Activated CD4-positive, alpha-beta T cell treated with anti-CD3 and anti-CD28 coated beads, Interleukin-2, Interleukin-6, amounts not matched to agents 100 ng/mL and 50 ng/mL, durations not matched to agents 16 hours and 8 hours (primary cell): Measurements from ENCODE around the gene SLIT1.

Source experiments
- DNase-seq: peaks from one replicate; pipeline ENCODE4 v3.0.0-alpha.2; 2020

The SLIT1 gene

GRCh38 chr10:96996275-96996965 is 189.3 kb downstream of the SLIT1 start:
- no peak for DNase-seq

DNA sequence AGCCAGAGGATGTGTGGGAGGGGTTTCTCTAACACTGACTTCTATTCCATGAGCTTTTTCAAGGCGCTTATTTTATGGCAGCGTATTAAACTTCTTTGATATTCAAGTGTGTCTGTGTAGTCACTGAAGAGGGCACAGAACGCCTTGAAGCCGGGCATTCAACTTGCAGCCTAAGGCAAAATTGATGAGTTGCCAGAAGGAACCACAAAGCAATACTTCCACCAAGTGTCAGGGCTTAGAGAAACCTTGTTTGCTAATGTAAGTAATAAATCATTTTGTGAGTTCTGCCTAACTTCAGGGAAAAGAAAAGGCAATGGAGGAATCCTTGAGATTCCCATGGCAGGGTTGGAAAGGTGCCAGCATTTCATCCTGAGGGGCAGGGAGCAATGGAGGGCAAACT is 189.9 kb downstream of the SLIT1 start:
- no peak for DNase-seq

DNA sequence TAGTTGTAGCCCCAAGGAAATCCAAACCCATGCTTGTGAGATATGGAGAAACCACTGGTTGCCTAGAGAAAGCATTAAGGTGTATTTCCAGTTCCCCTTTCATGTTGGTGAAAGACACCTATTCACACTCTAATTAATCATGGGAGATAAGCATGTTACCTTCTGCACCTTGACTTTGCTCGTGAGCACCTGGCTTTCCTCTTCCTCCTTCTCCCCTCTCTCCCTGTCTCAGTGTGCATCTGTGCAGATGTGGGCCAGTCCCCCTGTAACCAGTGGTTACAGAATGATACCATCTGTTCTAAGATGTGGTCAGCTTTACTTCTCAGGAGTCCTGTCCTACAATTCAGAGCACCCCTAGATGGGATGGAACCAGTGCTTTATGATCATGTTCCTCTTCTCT is 193.0 kb downstream of the SLIT1 start:
- no peak for DNase-seq

DNA sequence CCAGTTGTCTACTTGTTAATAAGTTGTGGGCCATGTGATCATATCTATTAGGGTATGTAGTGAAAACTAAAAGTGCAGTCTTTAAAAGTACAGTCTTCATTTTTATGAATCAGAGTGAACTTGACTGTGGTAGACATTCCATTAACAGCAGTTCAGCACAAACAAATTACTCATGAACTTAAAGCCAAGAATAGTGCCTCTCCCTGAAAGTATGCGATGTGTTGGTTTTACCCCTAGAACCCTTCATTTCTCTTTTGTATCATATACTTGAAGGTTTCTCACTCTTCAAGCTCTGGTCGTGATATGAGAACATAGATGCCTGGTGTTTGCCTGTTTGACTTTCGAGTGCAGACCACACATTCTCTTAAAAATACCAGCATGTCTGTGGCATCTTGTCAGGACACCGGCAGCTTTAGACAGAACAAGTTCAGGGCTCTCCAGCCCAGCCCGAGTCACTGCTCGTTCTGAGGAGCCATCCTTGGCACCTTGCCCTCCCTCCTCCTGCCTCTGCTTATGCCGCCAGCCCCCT is 194.4 kb downstream of the SLIT1 start:
- peak; percentile 15 for DNase-seq

- DNase-seq: no peak
Measured at GRCh38 chr10:96988426-96988825, 197.3 kb downstream of the SLIT1 start.

DNA sequence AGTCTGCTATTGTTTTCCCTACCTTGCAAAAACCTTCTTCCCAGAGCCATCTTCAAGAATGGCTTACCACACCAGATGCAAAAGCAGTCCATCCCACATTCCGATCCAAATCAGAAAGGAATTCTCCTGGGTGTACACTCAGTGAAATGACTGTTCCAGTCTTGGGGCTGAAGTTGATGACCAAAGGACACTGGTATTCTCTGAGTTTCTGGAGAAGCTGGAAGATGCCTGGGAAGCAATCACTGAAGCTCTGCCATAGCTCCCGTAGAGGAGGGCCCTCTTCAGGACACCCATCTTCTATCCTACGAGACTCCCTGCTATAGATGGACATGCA is 197.9 kb downstream of the SLIT1 start:
- no peak for DNase-seq

GRCh38 chr10:96987141-96987841 is 198.5 kb downstream of the SLIT1 start:
- no peak for DNase-seq

- DNase-seq: no peak
Measured at GRCh38 chr10:96986200-96986856, 199.4 kb downstream of the SLIT1 start.

DNA sequence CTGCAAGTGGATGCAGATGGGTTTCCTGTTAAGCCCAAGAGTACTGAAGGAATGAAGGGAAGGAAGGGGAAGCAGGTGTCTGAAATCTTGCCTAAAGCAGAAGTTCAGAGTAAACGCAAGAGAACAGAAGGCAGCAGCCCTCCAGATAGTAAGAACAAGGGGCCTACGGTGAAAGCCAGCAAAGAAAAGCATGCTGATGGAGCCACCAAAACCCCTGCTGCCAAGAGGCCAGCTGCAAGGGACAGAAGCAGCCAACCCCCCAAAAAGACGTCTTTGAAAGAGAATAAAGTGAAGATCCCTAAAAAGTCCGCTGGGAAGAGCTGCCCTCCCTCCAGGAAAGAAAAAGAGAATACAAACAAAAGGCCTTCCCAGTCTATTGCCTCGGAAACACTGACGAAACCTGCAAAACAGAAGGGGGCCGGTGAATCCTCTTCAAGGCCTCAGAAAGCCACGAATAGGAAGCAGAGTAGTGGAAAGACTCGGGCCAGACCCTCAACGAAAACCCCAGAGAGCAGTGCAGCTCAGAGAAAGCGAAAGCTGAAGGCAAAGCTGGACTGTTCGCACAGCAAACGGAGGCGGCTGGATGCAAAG is 201.1 kb downstream of the SLIT1 start:
- no peak for DNase-seq

DNA sequence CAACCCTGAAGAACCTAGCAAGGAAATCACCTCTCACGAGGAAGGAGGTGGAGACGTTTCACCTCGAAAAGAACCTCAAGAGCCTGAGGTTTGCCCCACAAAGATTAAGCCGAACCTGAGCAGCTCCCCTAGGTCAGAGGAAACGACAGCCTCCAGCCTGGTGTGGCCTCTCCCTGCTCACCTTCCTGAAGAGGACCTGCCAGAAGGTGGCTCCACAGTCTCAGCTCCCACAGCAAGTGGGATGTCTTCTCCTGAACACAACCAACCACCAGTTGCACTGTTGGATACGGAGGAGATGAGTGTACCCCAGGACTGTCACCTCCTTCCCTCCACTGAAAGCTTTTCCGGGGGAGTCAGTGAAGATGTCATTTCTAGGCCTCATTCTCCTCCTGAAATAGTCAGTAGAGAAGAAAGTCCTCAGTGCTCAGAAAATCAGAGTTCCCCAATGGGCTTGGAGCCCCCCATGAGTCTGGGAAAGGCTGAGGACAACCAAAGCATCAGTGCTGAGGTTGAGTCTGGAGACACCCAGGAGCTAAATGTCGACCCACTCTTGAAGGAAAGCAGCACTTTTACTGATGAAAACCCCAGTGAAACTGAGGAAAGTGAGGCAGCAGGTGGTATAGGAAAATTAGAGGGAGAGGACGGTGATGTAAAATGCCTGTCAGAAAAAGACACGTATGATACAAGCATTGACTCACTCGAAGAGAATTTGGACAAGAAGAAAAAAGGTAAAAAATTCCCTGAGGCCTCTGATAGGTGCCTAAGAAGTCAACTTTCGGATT is 203.4 kb downstream of the SLIT1 start:
- DNase-seq: no peak

GRCh38 chr10:96978621-96979154 is 207.1 kb downstream of the SLIT1 start:
- DNase-seq: peak; percentile 72

DNA sequence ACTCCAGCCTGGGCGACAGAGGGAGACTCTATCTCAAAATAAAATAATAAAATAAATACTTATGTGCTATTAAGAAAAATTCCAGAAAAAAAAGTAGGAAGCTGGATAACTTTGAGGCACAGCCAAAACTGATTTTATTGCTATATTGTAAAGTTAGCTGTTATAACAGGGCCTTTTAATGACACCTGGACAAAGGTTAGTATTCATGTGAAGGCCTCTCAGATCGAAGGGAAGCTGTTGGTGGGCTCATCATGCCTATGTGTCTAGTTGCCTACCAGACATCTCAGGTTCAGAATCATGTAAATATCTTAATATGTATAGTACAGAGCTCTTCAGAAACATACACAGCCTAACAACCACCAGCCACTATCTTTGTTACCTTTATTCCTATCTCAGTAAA is 210.6 kb downstream of the SLIT1 start:
- DNase-seq: no peak

- no peak for DNase-seq
Measured at GRCh38 chr10:96973809-96974747, 211.7 kb downstream of the SLIT1 start.

- no peak for DNase-seq
Measured at GRCh38 chr10:96972264-96972663, 213.5 kb downstream of the SLIT1 start.

GRCh38 chr10:96971324-96971723 is 214.4 kb downstream of the SLIT1 start:
- no peak for DNase-seq

DNA sequence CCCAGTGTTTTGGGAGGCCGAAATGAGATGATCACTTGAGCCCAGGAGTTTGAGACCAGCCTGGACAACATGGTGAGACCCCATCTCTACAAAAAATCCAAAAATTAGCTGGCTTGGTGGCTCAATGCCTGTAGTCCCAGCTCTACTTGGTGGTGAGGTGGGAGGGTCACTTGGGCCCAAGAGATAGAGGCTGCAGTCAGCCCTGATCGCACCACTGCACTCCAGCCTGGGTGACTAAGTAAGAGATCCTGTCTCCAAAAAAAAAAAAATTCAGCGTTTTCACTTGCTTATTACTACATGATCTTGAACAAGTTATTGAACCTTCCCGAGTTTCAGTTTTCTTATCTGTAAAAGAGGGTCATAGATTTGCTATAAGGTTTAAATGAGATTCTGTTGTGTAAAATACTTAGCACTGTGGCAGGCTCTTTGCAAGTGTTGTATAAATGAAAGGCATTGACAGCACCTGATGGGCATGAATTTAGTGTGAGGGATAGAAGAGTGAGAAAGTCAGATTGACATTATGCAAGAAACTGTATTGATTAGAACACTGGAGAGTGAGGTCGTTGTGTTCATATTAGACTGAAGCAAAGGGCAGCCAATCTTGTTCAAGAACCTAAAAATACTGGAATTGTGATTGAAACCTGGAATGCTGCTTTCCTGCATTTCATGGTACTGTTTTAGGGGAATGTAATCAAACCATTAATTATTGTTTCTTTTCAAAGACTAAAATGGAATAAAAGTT is 216.9 kb downstream of the SLIT1 start:
- no peak for DNase-seq

DNA sequence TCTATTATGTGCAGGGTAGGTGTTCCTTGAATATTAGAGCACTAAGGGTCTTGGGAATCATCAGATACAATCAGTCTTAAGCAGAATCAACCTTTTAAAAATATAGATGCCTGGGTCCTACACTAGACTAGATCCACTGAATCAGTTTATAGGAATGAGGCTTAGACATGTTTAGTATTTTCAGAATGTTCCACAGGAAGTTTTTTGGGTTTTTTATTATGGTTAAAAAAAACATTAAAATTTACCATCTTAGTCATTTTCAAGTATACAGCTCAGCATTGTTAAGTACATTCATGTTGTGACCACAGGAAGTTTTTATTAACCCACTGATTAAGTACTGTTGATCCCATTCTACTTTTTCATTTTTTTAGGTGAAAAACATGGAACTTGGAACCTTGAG is 217.9 kb downstream of the SLIT1 start:
- no peak for DNase-seq

DNA sequence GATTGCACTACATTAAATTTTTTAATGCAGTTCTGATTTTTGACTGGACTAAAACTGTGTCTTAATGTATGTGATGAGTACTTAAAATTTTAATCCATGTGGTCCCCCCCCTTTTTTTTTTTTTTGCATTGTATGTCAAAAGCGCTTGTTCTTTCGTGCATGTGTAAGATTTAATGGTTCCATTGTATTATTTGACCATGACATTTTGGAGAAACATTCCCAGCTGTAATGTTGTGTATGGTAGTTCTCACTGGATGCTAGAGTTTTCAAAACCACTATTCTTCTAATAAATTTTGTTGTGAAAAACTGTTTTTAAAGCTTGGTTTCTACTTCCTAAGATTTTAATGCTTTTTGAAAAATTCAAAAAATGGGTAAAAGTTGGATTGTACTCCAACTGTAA is 221.6 kb downstream of the SLIT1 start:
- DNase-seq: no peak

- no peak for DNase-seq
Measured at GRCh38 chr10:96960872-96961271, 224.9 kb downstream of the SLIT1 start.

DNA sequence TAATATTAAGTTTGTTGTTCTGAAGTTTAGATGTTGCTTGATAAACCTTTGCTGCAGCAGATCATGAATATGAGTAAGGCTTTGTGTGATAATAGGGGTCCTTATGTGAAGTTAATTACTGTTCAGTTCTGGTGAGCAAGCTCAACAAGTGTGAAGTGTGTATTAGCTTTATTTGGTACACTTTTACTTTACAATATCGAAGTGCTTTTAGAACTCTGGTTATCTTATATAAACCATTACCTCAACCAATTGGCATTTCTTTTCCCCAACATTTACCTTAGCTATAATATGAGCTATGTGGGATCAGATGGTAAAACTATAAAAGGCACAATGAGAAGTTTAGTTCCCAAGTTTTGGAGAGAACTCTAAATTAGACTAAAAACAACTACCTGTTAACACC is 226.0 kb downstream of the SLIT1 start:
- DNase-seq: no peak

DNA sequence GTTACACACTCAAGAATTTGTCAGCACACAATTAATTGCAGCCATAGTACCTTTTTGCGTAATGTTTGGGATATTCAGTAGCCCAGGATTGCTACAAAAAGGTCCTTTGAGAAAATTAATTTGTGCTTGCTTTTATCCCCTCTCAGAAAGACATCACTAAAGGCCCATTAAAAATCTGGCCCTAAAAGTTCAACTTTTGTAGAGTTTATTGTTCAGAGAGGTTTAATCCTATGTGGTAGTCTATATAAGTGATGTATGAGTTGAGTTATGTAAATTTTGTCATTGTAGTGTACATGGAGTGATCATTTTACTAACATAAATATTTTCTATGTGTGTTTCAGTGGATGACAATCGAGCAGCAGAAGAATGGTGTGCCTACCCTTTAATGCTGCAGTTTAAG is 227.7 kb downstream of the SLIT1 start:
- DNase-seq: no peak
